ENCODE data around the gene HAUS8.
"Not testable (repeated sequence)": the region's sequence is repeated elsewhere in the genome, so short reads cannot be mapped to it uniquely, and the experiment has no call there.

HAUS8 gene

DNA sequence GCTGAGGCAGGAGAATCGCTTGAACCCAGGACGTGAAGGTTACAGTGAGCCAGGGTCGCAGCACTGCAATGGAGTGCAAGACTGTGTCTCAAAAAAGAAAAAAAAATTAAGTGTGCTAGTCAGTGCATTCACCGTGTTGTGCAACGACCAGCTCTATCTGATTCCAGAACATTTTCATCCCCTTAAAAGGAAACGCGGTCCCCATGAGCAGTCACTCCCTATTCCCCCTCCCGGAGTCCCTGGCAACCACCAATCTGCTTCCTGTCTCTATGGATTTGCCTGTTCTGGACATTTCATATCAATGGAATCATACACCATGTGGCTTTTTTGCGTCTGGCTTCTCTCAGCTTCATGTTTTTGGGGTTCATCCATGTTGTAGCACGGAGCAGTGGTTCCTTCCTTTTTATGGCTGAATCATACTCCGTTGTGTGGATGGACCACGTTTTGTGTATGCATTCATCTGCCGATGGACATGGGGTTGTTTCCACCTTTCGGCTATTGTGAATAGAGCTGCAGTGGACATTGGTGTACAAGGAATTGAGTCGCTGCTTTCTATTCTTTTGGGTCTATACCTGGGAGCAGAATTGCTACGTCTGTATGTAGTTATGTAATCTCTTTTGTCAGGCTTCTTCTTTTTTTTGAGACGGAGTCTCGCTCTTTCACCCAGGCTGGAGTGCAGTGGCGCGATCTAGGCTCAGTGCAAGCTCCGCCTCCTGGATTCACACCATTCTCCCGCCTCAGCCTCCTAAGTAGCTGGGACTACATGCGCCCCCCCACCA, 20.1 kb upstream of the HAUS8 start:
- TF ChIP-seq, protein P1, sequence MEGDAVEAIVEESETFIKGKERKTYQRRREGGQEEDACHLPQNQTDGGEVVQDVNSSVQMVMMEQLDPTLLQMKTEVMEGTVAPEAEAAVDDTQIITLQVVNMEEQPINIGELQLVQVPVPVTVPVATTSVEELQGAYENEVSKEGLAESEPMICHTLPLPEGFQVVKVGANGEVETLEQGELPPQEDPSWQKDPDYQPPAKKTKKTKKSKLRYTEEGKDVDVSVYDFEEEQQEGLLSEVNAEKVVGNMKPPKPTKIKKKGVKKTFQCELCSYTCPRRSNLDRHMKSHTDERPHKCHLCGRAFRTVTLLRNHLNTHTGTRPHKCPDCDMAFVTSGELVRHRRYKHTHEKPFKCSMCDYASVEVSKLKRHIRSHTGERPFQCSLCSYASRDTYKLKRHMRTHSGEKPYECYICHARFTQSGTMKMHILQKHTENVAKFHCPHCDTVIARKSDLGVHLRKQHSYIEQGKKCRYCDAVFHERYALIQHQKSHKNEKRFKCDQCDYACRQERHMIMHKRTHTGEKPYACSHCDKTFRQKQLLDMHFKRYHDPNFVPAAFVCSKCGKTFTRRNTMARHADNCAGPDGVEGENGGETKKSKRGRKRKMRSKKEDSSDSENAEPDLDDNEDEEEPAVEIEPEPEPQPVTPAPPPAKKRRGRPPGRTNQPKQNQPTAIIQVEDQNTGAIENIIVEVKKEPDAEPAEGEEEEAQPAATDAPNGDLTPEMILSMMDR (IDR thresholded peaks at IDR 0.05; ENCODE audit: poor library complexity, severe bottlenecking) = no peak
- H3K4me3 ChIP-seq (ENCODE audit: severe bottlenecking) = no peak overlapping the region
- 0 out of 2 replicates have a peak, but pooled peaks cover 4% of the 10 kb centered on the region for H3K36me3 ChIP-seq (ENCODE audit: low read depth)
- H3K27ac ChIP-seq (ENCODE audit: poor library complexity, severe bottlenecking) = no peak overlapping the region
- H3K27me3 ChIP-seq (ENCODE audit: insufficient read depth, poor library complexity, severe bottlenecking) = no peaks in the 10 kb centered on the region
- ATAC-seq (ENCODE audit: low read depth) (no peak), DNase-seq (ENCODE audit: low spot score) (no peak)
- H3K4me1 ChIP-seq (ENCODE audit: insufficient read depth, poor library complexity, severe bottlenecking) = peaks cover 3% of the 10 kb centered on the region
- H3K9me3 ChIP-seq (ENCODE audit: severe bottlenecking) = no peaks in the 10 kb centered on the region

DNA sequence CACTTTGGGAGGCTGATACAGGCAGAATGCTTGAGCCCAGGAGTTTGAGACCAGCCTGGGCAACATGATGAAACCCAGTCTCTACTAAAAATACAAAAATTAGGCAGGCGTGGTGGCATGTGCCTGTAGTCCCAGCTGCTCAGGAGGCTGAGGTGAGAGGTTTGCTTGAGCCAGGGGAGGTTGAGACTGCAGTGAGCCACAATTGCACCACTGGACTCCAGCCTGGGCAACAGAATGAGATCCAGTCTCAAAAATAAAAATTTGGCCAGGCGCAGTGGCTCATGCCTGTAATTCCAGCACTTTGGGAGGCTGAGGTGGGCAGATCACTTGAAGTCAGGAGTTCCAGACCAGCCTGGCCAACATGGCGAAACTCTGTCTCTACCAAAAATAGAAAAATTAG, 19.4 kb upstream of the HAUS8 start:
- H3K4me3 ChIP-seq (ENCODE audit: severe bottlenecking); H3K27me3 ChIP-seq (ENCODE audit: insufficient read depth, poor library complexity, severe bottlenecking); H3K9me3 ChIP-seq (ENCODE audit: severe bottlenecking); DNase-seq (ENCODE audit: low spot score); H3K4me1 ChIP-seq (ENCODE audit: insufficient read depth, poor library complexity, severe bottlenecking); ATAC-seq (ENCODE audit: low read depth); H3K36me3 ChIP-seq (ENCODE audit: low read depth); H3K27ac ChIP-seq (ENCODE audit: poor library complexity, severe bottlenecking): not testable (repeated sequence)

DNA sequence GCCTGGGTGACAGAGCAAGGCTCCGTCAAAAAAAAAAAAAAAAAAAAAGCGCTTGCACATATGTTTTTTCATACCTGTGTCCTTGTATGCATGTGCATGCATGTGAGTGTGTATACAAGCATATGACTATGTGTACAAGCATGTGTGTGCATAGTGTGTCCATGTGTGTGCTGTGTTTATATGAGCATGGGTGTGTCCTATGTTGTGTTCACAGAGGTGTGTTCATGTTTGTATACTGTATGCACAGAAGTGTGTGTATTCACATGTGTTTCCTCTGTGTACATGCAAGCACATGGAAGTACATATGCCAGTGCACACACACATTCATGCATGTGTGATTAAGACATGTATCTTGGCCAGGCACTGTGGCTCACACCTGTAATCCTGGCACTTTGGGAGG, 17.4 kb upstream of the HAUS8 start:
- no peaks in the 10 kb centered on the region for H3K27me3 ChIP-seq (ENCODE audit: insufficient read depth, poor library complexity, severe bottlenecking)
- no peak overlapping the region for H3K4me3 ChIP-seq (ENCODE audit: severe bottlenecking)
- TF ChIP-seq, protein P1 (IDR thresholded peaks at IDR 0.05; ENCODE audit: poor library complexity, severe bottlenecking) = no peak
- DNase-seq (ENCODE audit: low spot score) (no peak), ATAC-seq (ENCODE audit: low read depth) (no peak)
- peaks cover 7% of the 10 kb centered on the region for H3K4me1 ChIP-seq (ENCODE audit: insufficient read depth, poor library complexity, severe bottlenecking)
- H3K9me3 ChIP-seq (ENCODE audit: severe bottlenecking) = no peaks in the 10 kb centered on the region
- H3K27ac ChIP-seq (ENCODE audit: poor library complexity, severe bottlenecking) = no peak overlapping the region
- H3K36me3 ChIP-seq (ENCODE audit: low read depth) = 0 out of 2 replicates have a peak, but pooled peaks cover 4% of the 10 kb centered on the region

DNA sequence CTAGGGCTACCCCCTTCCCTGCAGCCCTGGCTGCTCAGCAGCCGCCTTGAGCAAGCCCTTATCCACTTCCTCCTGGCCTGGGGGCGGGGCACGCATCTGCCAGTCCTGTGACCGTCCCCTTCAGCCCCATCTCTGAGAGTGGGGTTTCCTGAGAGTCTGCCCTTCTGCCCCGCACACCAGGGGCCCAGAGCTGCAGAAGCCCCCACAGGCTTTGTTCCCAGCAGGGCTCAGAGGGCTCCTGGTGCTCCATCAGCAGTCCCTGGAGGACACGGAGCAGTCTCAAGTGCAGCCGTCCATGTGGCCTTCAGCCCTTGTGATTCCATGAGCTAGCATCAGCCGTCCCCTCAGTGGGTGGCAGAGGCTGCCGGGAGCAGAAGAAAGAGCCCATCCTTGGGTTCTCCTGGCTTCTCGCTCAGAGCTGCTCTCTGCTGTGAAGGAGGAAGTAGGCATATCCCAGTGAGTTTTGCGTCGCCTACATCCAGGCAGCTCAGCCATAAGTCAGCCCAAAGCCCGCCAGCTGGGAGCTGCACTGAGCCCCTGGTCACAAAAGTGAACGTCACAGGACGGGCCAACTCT, 16.6 kb upstream of the HAUS8 start:
- ATAC-seq (ENCODE audit: low read depth) (no peak), DNase-seq (ENCODE audit: low spot score) (no peak)
- Histone ChIP-seq H3K27ac (ENCODE audit: poor library complexity, severe bottlenecking) (no peak overlapping the region), H3K36me3 (ENCODE audit: low read depth) (0 out of 2 replicates have a peak, but pooled peaks cover 4% of the 10 kb centered on the region), H3K27me3 (ENCODE audit: insufficient read depth, poor library complexity, severe bottlenecking) (no peaks in the 10 kb centered on the region), H3K4me1 (ENCODE audit: insufficient read depth, poor library complexity, severe bottlenecking) (peaks cover 4% of the 10 kb centered on the region), H3K9me3 (ENCODE audit: severe bottlenecking) (no peaks in the 10 kb centered on the region), H3K4me3 (ENCODE audit: severe bottlenecking) (no peak overlapping the region)
- TF ChIP-seq, protein P1 (IDR thresholded peaks at IDR 0.05; ENCODE audit: poor library complexity, severe bottlenecking) = no peak

DNA sequence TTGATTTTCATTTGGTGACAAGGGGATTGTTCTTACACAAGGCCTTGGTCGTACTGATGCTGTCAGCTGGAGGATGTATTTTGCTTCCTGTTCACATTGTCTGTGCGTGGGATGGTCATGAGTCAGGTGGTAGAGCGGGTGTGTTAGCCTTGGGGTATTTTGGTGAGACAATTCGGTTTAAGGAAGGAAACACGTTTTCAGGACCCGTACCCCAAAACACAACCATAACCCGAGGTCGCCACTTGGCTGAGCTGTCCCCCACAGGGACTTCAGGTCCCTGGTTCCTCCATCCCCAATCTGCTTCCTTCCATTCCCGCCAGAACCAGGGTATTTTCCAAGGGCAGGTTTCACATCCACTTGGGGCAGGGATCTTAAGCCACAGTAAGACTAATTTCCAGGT, 15.3 kb upstream of the HAUS8 start:
- ATAC-seq (ENCODE audit: low read depth) (no peak), DNase-seq (ENCODE audit: low spot score) (no peak)
- Histone ChIP-seq H3K36me3 (ENCODE audit: low read depth) (0 out of 2 replicates have a peak, but pooled peaks cover 4% of the 10 kb centered on the region), H3K4me1 (ENCODE audit: insufficient read depth, poor library complexity, severe bottlenecking) (peaks cover 4% of the 10 kb centered on the region), H3K27ac (ENCODE audit: poor library complexity, severe bottlenecking) (peak overlapping the region; percentile 24), H3K4me3 (ENCODE audit: severe bottlenecking) (no peak overlapping the region), H3K9me3 (ENCODE audit: severe bottlenecking) (no peaks in the 10 kb centered on the region), H3K27me3 (ENCODE audit: insufficient read depth, poor library complexity, severe bottlenecking) (no peaks in the 10 kb centered on the region)
- TF ChIP-seq, protein P1 (IDR thresholded peaks at IDR 0.05; ENCODE audit: poor library complexity, severe bottlenecking) = no peak
